GM12875 (cell line): Measurements from ENCODE around the gene MARVELD1.

Experiments used
- H3K4me3 ChIP-seq: one replicate; pipeline ENCODE4 v1.5.1; 2011; ENCODE audit warnings: low read depth, low read length, control low read depth
- CTCF ChIP-seq: IDR thresholded peaks from 2 replicates; pipeline ENCODE4 v1.5.1; 2011; ENCODE audit warnings: low read depth, mild to moderate bottlenecking, control low read depth, inconsistent platforms, low read length, moderate library complexity, borderline replicate concordance; ENCODE audit not compliant: insufficient read depth

MARVELD1 gene

GRCh38 chr10:97731346-97732051, 18.0 kb downstream of the MARVELD1 start:
- TF ChIP-seq CTCF: peak; percentile 73
- H3K4me3 ChIP-seq: no peak overlapping the region

GRCh38 chr10:97732052-97732359, 18.5 kb downstream of the MARVELD1 start:
- TF ChIP-seq CTCF: no peak
- no peak overlapping the region for H3K4me3 ChIP-seq

- H3K4me3 ChIP-seq: no peak overlapping the region
- no peak for TF ChIP-seq CTCF
These were observed 19.7 kb downstream of the MARVELD1 start for GRCh38 chr10:97733256-97733655.

GRCh38 chr10:97734021-97734420, 20.5 kb downstream of the MARVELD1 start:
- H3K4me3 ChIP-seq: no peak overlapping the region
- no peak for TF ChIP-seq CTCF

- no peak for TF ChIP-seq CTCF
- no peak overlapping the region for H3K4me3 ChIP-seq
These were observed 22.9 kb downstream of the MARVELD1 start for GRCh38 chr10:97736403-97736901.

GRCh38 chr10:97736902-97737769, 23.6 kb downstream of the MARVELD1 start, which contains the start of gene ZFYVE27:
Gene ZFYVE27, plus strand, starts transcription at chr10:97737128. Its CDS starts 1,350 bp downstream, at chr10:97738478.
- peak within 1 kb of the TSS; percentile 88 for H3K4me3 ChIP-seq
- no peak for TF ChIP-seq CTCF
